ENCODE measurements around the gene VARS1.

VARS1 gene

DNA sequence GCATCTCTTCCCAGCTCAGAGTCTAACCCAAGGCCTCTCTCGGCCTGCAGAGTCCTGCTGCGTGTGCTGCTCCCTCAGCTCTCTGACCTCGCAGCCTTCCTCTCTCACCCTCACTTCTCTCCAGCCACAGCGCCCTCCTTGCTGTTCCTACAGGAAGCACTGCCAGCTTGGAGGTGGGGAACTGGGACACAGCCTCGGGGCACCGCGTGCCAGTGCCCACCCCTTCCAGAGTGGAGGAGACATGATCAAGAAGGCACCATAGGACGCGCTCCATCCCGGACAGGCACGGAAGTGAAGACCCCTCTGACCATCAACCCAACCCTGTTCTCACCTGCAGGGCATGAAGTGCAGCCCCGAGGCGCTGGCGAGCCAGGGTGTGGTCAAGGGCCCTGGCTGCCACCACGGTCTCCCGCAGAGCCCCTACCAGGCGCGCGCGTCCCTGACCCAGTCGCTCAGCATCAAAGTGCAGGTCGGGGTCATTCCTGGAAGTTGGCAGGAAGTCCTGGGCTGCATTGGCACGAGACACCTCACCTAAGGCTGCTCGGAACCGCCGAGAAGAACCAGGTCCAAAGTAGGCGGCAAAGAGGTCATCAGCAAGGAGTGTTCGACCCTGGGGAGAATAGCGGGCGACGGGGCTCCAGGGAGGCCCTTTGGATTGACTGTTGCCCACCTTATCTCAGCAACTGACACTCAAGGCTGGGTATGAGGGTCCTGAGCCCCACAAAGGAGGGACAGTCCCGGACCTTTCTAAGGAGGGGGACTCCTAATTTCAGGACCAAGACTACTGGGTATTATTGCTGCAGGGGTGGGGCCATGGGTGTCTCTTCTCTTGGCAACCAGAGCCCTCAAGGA, 19.7 kb downstream of the VARS1 start:
- in situ Hi-C loops (cut with MboI; ENCODE audit: low sequenced_read_pairs), result no loop called here

DNA sequence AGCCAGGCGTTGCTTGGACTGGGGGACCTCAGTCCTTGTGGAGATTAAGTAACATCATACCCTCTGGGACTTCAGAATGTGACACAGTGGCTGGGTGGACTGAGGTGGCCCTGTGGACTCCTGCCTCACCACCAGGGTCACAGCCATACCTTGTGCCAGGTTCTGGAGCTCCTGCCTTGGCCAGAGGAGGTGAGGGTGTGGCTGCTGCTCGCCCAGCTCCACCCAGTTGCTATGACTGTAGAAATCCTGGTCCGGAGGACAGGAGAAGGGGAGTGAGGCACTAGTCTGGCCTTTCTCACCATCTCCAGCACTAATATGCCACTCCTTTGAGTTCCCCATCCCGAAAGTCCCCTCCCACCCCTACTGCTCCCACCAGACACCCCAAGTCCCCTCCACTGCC, 20.4 kb downstream of the VARS1 start:
- in situ Hi-C loops (cut with MboI; ENCODE audit: low sequenced_read_pairs), result no loop called here

GRCh38 chr6:31771992-31772358, 23.6 kb downstream of the VARS1 start:
- in situ Hi-C loops (cut with MboI; ENCODE audit: low sequenced_read_pairs), result no loop called here

- in situ Hi-C loops (cut with MboI; ENCODE audit: low sequenced_read_pairs), result no loop called here
Measured at GRCh38 chr6:31770860-31771259, 24.7 kb downstream of the VARS1 start.

GRCh38 chr6:31769684-31770371, 25.7 kb downstream of the VARS1 start:
- in situ Hi-C loops (cut with MboI; ENCODE audit: low sequenced_read_pairs), result no loop called here

- in situ Hi-C loops (cut with MboI; ENCODE audit: low sequenced_read_pairs), result no loop called here
Measured at GRCh38 chr6:31768363-31769257, 26.9 kb downstream of the VARS1 start.

DNA sequence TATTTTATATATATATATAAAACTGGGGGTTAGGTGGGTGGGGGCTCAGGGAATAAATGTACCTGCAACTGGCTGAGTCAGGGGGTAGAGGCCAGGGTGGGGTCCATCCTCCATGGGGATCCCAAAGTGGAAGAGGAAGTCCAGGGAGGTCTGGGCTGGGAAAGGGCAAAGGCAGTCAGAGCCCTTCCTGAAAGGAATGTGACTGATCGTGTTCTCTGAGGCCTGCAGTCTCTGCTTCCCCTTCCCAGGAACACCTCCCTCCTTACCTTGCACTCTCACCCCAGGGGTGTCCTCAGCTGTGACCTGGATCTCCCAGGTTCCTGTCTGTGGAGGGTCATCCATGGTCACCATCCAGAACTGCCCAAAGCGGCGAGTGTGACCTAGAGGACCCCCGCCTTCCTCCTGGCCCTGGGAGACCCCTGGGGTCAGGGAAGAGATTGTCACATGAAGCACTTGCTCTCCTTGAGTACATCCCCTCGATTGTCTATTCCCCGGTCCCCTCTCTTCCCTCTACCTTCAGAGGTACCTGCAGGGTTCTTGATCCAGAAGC, 28.4 kb downstream of the VARS1 start:
- in situ Hi-C loops (cut with MboI; ENCODE audit: low sequenced_read_pairs), result no loop called here

DNA sequence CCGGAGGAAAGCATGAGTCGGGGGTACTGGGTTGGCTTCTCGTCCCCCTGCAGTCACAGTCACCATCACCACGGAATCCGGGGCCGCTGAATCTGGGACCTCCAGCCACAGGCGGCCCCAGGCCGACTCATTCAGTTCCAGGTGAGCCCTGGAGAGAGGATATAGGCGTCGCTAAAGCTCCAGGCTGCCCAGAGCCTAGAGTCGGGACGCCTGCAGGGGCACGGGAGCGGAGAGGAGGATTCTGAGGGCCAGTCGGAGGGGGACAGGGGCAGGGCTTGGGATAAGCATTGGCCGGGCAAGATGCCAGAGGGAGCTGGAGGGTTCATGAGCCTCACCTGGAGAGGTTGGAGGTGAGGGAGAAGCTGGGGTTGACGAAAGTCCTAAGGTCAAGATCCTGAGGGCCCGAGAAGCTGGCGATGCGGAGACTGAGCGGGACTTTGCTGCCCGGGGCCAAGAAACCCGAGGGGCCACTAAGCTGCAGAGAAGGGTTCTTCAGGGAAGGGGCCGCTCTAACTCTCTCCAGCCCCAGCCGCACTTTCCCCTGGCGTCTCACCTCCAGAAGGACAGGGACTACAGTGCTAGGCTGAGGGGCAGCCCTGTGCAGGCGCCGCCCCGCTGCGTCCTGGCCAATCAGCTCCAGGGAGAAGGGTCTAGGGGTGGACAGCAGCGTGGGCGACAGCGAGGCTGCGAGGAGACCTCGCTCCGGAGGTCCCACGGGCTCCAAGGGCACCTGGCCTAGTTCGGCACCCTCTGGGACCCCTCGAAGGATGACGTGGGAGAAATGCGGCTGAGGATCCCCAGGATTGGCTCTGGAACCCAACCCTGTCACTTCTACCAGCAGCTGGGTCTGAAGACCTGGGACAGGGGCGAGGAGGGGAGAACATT, 29.4 kb downstream of the VARS1 start:
- in situ Hi-C loops (cut with MboI; ENCODE audit: low sequenced_read_pairs), result no loop called here

- in situ Hi-C loops (cut with MboI; ENCODE audit: low sequenced_read_pairs), result no loop called here
Measured at GRCh38 chr6:31765559-31765909, 30.0 kb downstream of the VARS1 start.

DNA sequence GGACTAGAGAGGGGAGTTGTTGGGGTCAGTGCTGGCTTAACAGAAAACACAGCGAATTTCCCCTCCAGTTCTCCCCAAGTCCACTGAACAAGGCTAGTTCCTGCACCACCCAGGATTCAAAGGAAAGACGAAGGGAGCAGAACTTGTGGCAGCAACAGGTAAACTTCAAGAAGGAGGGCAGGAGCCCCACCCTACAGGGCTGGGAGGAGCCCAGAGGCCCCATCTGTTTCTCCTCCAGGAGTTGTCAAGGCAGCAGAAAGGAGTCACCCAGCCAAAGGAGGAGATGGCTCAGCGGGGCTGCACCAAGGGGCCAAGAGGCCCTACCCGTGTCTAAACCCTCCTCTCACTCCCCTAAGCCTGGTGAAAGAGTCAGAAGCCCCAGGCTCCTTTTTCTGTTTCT, 31.4 kb downstream of the VARS1 start:
- in situ Hi-C loops (cut with MboI; ENCODE audit: low sequenced_read_pairs), result no loop called here

DNA sequence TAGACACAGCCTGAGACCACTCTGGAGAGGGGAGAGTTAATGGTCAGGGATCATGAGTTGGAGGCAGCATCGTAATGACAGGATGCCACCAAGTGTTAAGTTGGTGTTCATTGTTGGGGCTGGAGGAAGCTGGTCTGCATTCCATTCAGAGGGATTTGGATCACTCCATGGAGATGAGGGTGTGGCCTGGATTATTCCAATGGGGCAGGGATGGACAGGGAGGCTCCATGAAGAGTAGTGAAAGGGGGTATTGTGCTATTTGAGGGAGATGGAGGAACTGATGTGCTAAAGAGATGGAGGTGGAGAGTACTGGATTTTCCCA, 32.0 kb downstream of the VARS1 start:
- in situ Hi-C loops (cut with MboI; ENCODE audit: low sequenced_read_pairs), result no loop called here

- in situ Hi-C loops (cut with MboI; ENCODE audit: low sequenced_read_pairs), result no loop called here
Measured at GRCh38 chr6:31762878-31763618, 32.5 kb downstream of the VARS1 start.

- in situ Hi-C loops (cut with MboI; ENCODE audit: low sequenced_read_pairs), result no loop called here
Measured at GRCh38 chr6:31762356-31762755, 33.2 kb downstream of the VARS1 start, which contains the start of gene SAPCD1. TSS of gene SAPCD1 (plus strand) at chr6:31762656. CDS start at chr6:31763055, 399 bp downstream.

- in situ Hi-C loops (cut with MboI; ENCODE audit: low sequenced_read_pairs), result no loop called here
Measured at GRCh38 chr6:31761343-31761742, 34.2 kb downstream of the VARS1 start.

- in situ Hi-C loops (cut with MboI; ENCODE audit: low sequenced_read_pairs), result no loop called here
Measured at GRCh38 chr6:31760790-31761189, 34.8 kb downstream of the VARS1 start.

GRCh38 chr6:31758281-31758680, 37.3 kb downstream of the VARS1 start:
- in situ Hi-C loops (cut with MboI; ENCODE audit: low sequenced_read_pairs), result no loop called here

DNA sequence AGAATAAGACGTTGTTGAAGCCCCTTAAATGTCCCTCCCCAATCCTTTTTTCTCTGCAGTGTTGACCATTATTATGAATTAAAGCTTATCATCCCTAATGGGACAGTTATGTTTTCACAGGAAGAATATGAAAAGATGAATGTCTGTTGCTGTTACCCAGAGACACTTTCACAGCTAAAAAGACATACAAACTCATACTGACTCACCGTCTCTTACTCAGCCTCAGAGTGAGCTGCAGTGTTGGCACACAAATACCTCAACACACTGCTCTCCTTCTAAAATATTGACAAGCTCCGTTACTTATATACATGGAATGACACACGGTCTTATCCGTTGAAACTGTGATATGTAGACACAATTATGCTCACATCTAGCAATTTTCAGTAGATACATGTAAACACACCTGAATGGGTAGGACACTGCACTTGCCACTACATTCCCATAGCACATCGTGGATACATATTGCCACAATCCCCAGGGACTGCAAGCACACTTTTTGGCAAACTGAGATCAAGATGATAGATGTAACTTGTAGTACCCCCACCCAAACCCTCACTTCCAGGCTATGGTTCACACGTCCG, 42.7 kb downstream of the VARS1 start:
- in situ Hi-C loops (cut with MboI; ENCODE audit: low sequenced_read_pairs), result no loop called here

DNA sequence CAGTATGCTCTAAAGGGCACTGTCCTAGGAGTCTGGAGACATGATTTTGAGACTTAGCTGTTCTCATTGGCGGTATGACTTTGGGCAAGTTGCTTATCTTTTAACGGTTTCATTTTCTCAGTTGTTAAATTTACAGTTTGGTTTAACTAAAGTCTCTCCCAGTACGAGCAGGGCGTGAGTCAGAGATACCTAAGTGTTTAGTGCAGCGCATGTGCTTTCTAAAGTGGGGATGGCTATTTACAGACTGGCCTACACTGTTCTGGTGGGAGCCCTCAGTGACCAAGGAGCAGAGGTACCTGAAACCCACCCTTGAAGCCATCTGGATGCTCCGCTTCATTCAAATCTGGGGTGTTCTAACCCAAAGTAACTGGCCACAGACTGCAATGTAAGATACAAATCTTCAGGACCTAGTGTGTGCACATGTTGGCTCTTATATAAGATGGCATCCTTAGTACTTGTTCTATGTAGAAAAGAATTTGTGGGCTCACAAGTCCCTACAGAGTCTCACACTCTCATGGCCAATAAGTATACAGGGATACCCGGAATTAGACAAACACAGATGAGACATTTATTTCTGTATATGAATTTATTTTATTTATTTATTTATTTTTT, 45.0 kb downstream of the VARS1 start:
- in situ Hi-C loops (cut with MboI; ENCODE audit: low sequenced_read_pairs), result no loop called here

All from hTERT RPE-1 (cell line).